ENCODE measurements around the gene EXOSC10. TPM values are rescaled to one million over a fixed set of nuclear protein-coding genes. Genes with fewer than 3 reads are reported as not detected.
A peak's percentile ranks its signal among the peaks of the same experiment; 100 is the strongest.

The EXOSC10 gene
- total and polyA plus RNA-seq, 2 of the 13 experiments (the other 11 are each of a cell fraction or from before 2014, with no cell fraction given), result 48.4 to 67.6 TPM

- TF ChIP-seq HOXA9 (CRISPR knock-in tag; IDR thresholded peaks at IDR 0.05; ENCODE audit: borderline replicate concordance) (no peak), ZNF235 (CRISPR knock-in tag; IDR thresholded peaks at IDR 0.05; ENCODE audit: borderline replicate concordance) (0 out of 2 replicates have a peak, but pooled peaks have one; percentile 28), MLXIP (CRISPR knock-in tag; IDR thresholded peaks at IDR 0.05; ENCODE audit: borderline replicate concordance) (no peak), ZSCAN9 (CRISPR knock-in tag; IDR thresholded peaks at IDR 0.05; ENCODE audit: borderline replicate concordance) (no peak), SALL2 (CRISPR knock-in tag; IDR thresholded peaks at IDR 0.05) (no peak), ZNF276 (CRISPR knock-in tag; IDR thresholded peaks at IDR 0.05; ENCODE audit: low read depth) (no peak), PCBP1 (IDR thresholded peaks at IDR 0.05; ENCODE audit: borderline replicate concordance, low read depth, low read length) (no peak), ZNF253 (CRISPR knock-in tag; IDR thresholded peaks at IDR 0.05; ENCODE audit: borderline replicate concordance) (0 out of 2 replicates have a peak, but pooled peaks have one; percentile 27), ZNF644 (CRISPR knock-in tag; IDR thresholded peaks at IDR 0.05; ENCODE audit: low read depth) (no peak), GLI4 (CRISPR knock-in tag; IDR thresholded peaks at IDR 0.05; ENCODE audit: borderline replicate concordance) (no peak), MZF1 (CRISPR knock-in tag; IDR thresholded peaks at IDR 0.05; ENCODE audit: borderline replicate concordance) (no peak), SNAPC5 (CRISPR knock-in tag; IDR thresholded peaks at IDR 0.05; ENCODE audit: borderline replicate concordance) (no peak), TRIM22 (IDR thresholded peaks at IDR 0.05) (no peak), ZNF652 (CRISPR knock-in tag; IDR thresholded peaks at IDR 0.05; ENCODE audit: borderline replicate concordance, low read depth) (no peak), PLSCR1 (CRISPR knock-in tag; IDR thresholded peaks at IDR 0.05; ENCODE audit: borderline replicate concordance) (no peak), ZNF672 (CRISPR knock-in tag; IDR thresholded peaks at IDR 0.05) (0 out of 2 replicates have a peak, but pooled peaks have one; percentile 27), ZNF788 (CRISPR knock-in tag; IDR thresholded peaks at IDR 0.05; ENCODE audit: borderline replicate concordance) (no peak), ZNF496 (CRISPR knock-in tag; IDR thresholded peaks at IDR 0.05; ENCODE audit: insufficient replicate concordance) (no peak), HOMEZ (CRISPR knock-in tag; IDR thresholded peaks at IDR 0.05; ENCODE audit: low read depth) (no peak), NCOR1 (IDR thresholded peaks at IDR 0.05; ENCODE audit: borderline replicate concordance, low read length) (no peak)
Observed at GRCh38 chr1:11059968-11060830, 39.5 kb downstream of the EXOSC10 start, which contains the start of gene SRM (continued).

All from HepG2 (cell line).